ENCODE results near the gene TIMP1. TPM values are rescaled to one million over a fixed set of nuclear protein-coding genes. Genes with fewer than 3 reads are reported as not detected.

Gene TIMP1
- polyA plus RNA-seq, 3 donors = 72.6 to 82.2 (median 79.6) TPM

DNA sequence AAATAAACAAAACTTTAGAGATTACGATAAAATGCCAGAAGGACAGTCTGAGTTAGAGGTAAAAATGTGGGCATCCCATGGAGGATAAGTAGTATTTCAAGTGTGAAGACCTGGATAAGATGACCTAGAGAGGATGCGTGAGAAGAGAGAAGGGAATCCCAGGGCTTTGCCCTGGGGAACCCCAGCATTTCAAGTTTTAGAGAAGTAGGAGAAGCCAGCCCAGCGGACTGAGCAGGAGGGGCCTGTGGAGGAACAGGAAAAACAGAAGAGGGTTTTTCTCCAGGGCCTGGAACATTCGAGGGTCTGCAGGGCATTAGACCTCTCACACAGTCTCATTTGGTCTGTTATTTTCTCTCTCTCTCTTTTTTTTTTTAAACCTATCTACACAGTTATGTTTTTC, 50.4 kb downstream of the TIMP1 start:
- no peak for DNase-seq (ENCODE audit: low read depth in 3 of 3, low spot score in 2 of 3)

- no peak for DNase-seq (ENCODE audit: low read depth in 3 of 3, low spot score in 2 of 3)
These were observed 51.7 kb downstream of the TIMP1 start for GRCh38 chrX:47633689-47634590.

DNA sequence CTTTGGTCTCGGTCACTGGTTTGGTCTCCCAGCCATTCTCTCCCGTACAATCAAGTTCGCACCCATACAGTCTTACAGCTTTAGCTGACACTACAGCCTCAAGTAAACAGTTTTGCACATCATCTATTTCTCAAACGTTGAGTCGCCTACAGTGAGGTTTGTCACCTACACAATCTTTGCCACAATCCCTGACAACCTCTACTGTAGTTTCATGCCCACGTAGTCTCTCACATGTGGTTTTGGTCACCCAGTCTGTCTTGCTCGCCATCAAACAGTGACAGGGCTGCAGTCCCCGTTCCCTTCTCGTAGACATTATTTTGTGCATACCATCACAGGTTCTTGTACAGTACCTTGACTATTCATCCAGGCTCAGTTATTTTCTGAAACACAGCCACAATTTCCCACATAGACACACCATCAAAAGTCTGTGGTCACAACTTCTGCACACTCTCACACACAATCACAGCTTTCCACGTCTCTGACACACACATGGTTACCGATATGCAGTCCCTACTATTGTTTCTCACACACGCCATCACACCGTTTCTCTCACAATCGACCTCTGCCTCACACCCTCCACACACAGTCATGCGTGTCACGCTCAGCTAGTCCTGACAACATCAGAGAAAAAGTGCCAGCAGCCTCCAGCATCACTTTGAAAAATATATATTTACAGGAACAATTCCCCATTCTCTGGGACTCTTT, 52.8 kb downstream of the TIMP1 start:
- no peak for DNase-seq (ENCODE audit: low read depth in 3 of 3, low spot score in 2 of 3)

Other genes starting within 250 kb of the TIMP1 start
- gene ZNF157, start 211.9 kb upstream of the TIMP1 start, polyA plus RNA-seq (ENCODE audit: insufficient read length in 3 of 3) = 1 to 10 TPM in 2 of 3 donors, under 1 TPM in 1; 0.92 to 1.2 (median 1.1) TPM
- gene ZNF41, start 99.2 kb upstream of the TIMP1 start, polyA plus RNA-seq (ENCODE audit: insufficient read length in 3 of 3) = 10 to 100 TPM; 13.6 to 14.4 (median 13.7) TPM
- 10 to 100 TPM; 49.6 to 62.6 (median 56.5) TPM for gene ARAF, start 21.2 kb upstream of the TIMP1 start, polyA plus RNA-seq (ENCODE audit: insufficient read length in 3 of 3)
- gene SYN1, start 37.4 kb downstream of the TIMP1 start, polyA plus RNA-seq (ENCODE audit: insufficient read length in 3 of 3) = 1 to 10 TPM; 5.6 to 6.5 (median 6.4) TPM
- 1 to 10 TPM in 2 of 3 donors, under 1 TPM in 1; 0.68 to 1.9 (median 1.3) TPM for gene CFP, start 47.5 kb downstream of the TIMP1 start, polyA plus RNA-seq (ENCODE audit: insufficient read length in 3 of 3)
- gene ELK1, start 68.1 kb downstream of the TIMP1 start, polyA plus RNA-seq (ENCODE audit: insufficient read length in 3 of 3) = 10 to 100 TPM; 23.3 to 27.8 (median 25.0) TPM
- 100 to 1,000 TPM; 115 to 118 (median 116) TPM for gene UXT, start 76.7 kb downstream of the TIMP1 start, polyA plus RNA-seq (ENCODE audit: insufficient read length in 3 of 3)

All from right renal cortex interstitium (tissue), 3 donors.